Measurements from ENCODE around the gene SUMO2.

- TF ChIP-seq, protein P1, sequence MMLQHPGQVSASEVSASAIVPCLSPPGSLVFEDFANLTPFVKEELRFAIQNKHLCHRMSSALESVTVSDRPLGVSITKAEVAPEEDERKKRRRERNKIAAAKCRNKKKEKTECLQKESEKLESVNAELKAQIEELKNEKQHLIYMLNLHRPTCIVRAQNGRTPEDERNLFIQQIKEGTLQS (IDR thresholded peaks at IDR 0.05; ENCODE audit: insufficient read depth, low read depth, low read length), result no peak
- TF ChIP-seq, protein P2, sequence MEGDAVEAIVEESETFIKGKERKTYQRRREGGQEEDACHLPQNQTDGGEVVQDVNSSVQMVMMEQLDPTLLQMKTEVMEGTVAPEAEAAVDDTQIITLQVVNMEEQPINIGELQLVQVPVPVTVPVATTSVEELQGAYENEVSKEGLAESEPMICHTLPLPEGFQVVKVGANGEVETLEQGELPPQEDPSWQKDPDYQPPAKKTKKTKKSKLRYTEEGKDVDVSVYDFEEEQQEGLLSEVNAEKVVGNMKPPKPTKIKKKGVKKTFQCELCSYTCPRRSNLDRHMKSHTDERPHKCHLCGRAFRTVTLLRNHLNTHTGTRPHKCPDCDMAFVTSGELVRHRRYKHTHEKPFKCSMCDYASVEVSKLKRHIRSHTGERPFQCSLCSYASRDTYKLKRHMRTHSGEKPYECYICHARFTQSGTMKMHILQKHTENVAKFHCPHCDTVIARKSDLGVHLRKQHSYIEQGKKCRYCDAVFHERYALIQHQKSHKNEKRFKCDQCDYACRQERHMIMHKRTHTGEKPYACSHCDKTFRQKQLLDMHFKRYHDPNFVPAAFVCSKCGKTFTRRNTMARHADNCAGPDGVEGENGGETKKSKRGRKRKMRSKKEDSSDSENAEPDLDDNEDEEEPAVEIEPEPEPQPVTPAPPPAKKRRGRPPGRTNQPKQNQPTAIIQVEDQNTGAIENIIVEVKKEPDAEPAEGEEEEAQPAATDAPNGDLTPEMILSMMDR (IDR thresholded peaks at IDR 0.05; ENCODE audit: control extremely low read depth in 1 of 3, insufficient read depth in 1 of 3, low read depth in 1 of 3, low read length in 3 of 3), result no peak
- TF ChIP-seq CHD2 (IDR thresholded peaks at IDR 0.05; ENCODE audit: low read length), result no peak
These were observed 22.5 kb upstream of the SUMO2 start, which contains the start of gene NUP85 for GRCh38 chr17:75205037-75205792.

Measured in H1 (cell line).